Esophagus muscularis mucosa (tissue), 3 donors: ENCODE results near the gene TMEM135.

Experiments
- POLR2A ChIP-seq: fragments of 450-650 bp; IDR thresholded peaks from one replicate; pipeline ENCODE4 v1.6.1; 2017; ENCODE audit warnings: antibody characterized with exemption, moderate library complexity, mild to moderate bottlenecking, low read depth
- POLR2AphosphoS5 ChIP-seq, 2 donors: sonication (generic); formaldehyde crosslinking; IDR thresholded peaks; one replicate each; pipeline ENCODE4 v1.6.1; 2017; ENCODE audit warnings: antibody characterized with exemption in 2 of 2
- TF ChIP-seq, protein P1 (sequence below), 3 experiments: fragments of 200-600 bp in 2 of 3; fragments of 450-650 bp in 1 of 3; sonication (generic) in 2 of 3; IDR thresholded peaks; one replicate each; pipeline ENCODE4 v1.5.1; 2017 to 2019; ENCODE audit warnings: antibody characterized with exemption in 3 of 3, mild to moderate bottlenecking in 2 of 3, moderate library complexity in 1 of 3

DNA sequence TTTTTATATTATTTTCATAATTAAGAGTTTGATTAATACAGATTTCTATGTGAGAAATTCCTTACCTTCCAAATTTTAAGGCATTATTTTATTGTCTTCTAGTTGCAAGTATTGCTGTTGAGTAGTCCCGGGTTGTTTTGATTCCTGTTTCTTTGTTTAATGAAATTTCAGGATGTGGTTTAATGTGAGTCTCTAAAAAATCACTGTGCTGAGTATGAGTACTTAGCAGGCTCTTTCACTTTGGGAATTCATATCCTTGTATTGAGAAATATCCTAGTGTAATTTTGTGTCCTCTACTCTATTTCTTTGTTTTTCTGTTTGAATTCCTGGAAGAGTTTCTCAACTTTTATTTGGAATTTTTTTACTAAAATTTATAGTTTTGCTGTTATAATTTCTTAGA lies 113.2 kb downstream of the TMEM135 start:
- TF ChIP-seq POLR2AphosphoS5 (IDR thresholded peaks at IDR 0.05) = no peak
- TF ChIP-seq POLR2A = no peak
- TF ChIP-seq, protein P1, sequence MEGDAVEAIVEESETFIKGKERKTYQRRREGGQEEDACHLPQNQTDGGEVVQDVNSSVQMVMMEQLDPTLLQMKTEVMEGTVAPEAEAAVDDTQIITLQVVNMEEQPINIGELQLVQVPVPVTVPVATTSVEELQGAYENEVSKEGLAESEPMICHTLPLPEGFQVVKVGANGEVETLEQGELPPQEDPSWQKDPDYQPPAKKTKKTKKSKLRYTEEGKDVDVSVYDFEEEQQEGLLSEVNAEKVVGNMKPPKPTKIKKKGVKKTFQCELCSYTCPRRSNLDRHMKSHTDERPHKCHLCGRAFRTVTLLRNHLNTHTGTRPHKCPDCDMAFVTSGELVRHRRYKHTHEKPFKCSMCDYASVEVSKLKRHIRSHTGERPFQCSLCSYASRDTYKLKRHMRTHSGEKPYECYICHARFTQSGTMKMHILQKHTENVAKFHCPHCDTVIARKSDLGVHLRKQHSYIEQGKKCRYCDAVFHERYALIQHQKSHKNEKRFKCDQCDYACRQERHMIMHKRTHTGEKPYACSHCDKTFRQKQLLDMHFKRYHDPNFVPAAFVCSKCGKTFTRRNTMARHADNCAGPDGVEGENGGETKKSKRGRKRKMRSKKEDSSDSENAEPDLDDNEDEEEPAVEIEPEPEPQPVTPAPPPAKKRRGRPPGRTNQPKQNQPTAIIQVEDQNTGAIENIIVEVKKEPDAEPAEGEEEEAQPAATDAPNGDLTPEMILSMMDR (IDR thresholded peaks at IDR 0.05) = no peak
